ENCODE measurements around the gene RPH3AL.
"Not testable (repeated sequence)": the region's sequence is repeated elsewhere in the genome, so short reads cannot be mapped to it uniquely, and the experiment has no call there.

- not testable (repeated sequence) for TF ChIP-seq CTCF (IDR thresholded peaks at IDR 0.05; ENCODE audit: low read depth, low read length); POLR2A (IDR thresholded peaks at IDR 0.05; ENCODE audit: extremely low read depth, insufficient read length); MAX (IDR thresholded peaks at IDR 0.05; ENCODE audit: low read depth, low read length)
These were observed 128.0 kb downstream of the RPH3AL start for GRCh38 chr17:224576-224975.

All from NB4 (cell line).